Stimulated activated CD8-positive, alpha-beta memory T cell treated with anti-CD3 and anti-CD28 coated beads, Interleukin-12 subunit alpha, Interleukin-12 subunit beta, amount 100 ng/mL, for 24 hours (primary cell): ENCODE data around the gene PDGFB.

Source experiments
- DNase-seq: peaks from one replicate; pipeline ENCODE4 v3.0.0-alpha.2; 2020; ENCODE audit errors: extremely low read depth

PDGFB gene

GRCh38 chr22:39244496-39245129, at the start of gene PDGFB:
Gene PDGFB (minus strand): TSS chr22:39244982. CDS start chr22:39243963, 1,019 bp downstream.
- no peak for DNase-seq

DNA sequence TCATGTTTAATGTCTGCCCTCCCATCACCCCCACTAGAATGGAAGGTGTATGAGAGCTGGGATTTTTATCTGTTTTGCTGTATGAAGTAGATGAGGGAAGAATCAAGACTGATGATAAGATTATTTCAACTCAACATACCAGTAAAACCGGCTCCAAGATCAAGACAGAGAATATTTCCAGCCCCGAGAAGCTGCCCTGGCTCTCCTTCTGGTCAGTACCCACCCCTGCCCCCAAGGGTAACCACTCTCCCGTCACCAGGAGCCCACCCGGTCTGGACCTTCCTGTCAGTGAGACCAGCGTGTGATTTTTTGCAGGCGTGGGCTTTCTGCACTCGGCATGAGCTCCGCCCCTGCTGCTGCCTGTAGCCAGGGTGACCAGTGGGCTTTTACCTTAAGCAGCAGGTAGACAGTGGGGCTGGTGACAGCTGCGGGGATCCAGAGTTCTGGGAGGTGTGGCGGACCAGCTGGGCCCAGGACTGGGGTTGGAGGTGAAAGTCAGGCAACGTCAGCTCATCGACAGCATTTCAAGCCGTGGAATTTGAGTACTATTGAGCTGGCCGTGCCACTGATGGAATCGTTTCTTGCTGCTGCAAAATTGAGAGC, 49.1 kb upstream of the PDGFB start:
- DNase-seq, result no peak

- no peak for DNase-seq
Observed at GRCh38 chr22:39292561-39293074, 47.8 kb upstream of the PDGFB start.

DNA sequence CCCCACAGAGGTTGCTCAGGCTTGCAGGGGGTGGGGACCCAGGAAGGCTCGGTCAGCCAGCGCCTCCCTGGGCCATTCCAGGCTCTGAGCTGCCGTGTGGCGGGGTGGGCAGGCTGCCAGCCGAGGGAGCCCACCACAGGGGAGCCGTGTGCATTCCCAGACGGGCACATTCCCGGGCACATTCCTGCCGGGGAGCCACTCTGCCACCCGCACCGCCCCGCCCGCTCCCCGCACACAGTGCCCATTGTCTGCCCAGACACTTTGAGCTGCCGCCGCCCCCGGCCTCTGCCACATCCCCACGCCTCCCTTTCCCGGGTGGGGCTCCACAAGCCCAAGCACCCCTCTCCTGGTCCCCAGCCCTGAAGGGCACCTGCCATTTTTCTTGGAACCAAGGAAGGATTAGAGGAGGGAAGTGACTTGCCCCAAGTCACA, 47.3 kb upstream of the PDGFB start:
- no peak for DNase-seq

GRCh38 chr22:39291523-39291922, 46.7 kb upstream of the PDGFB start:
- DNase-seq, result no peak

GRCh38 chr22:39290724-39291161, 46.0 kb upstream of the PDGFB start:
- DNase-seq, result no peak

GRCh38 chr22:39289975-39290720, 45.4 kb upstream of the PDGFB start:
- no peak for DNase-seq

DNA sequence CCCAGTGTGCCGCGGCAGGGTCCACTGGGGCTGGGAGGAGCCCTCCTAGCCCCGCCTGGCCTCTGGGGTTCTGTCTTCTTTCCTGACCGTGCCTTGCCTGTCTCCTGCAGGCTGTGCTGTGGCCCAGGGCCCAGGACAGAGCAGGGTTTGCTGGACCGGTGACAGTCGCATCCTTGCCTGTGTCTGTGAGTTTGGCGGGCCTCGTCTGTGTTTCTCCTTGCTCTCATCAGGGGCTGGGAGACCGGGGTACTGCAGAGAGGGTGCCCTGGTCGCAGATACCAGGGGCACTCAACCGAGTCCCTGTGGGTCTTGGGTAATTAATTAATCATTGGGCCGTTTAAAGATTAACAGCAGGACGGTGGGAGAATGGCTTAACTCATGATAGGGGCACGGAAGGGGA, 44.8 kb upstream of the PDGFB start:
- no peak for DNase-seq

DNA sequence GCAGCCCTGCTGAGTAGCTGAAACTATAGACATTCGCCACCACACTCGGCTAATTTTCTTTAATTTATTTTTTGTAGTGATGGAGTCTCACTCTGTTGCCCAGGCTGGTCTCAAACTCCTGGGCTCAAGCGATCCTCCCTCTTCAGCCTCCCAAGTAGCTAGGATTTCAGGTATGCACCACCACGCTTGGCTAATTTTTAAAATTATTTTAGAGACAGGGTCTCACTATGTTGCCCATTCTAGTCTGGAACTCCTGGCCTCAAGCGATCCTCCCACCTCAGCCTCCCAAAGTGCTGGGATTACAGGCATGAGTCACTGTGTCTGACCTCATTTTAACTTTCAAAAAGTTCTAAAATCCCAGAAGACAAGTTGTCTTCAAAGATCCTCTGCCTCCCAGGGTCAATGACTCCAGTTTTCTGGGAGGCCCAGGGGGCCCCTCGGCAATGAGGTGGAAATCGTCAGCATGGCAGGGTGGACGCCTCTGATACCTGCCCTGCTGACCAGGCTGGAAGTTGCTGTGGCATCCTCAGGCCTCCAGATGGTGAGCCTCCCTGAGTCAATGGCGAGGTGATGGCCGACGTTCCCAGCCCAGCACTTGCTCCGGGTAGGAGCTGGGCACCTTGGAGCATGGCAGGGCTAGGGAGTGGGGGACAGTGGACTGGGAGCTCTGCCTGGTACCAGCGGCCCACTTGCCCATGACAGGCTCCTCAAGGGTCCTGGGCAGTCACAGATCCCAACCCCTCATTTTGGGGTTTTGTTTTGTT, 43.5 kb upstream of the PDGFB start:
- no peak for DNase-seq

GRCh38 chr22:39287076-39287725, 42.4 kb upstream of the PDGFB start:
- no peak for DNase-seq

DNA sequence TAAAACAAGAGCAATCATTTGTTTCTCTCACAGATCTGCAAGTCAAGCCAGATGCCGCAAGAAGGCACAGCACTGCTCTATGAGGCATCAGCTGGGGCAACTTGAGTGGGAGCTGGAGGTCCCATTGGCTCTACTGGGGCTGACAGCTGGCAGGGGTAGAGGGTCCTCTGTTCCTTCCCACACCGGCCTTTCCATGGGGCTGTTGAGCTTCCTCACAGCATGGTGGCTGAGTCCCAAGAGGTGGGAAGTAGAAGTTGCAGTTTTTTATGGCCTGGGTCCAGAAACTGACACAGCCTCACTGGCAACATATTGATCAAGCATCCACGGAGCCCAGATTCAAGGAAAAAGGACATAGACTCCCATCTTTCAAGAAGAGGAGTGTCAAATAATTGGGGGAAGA, 40.2 kb upstream of the PDGFB start:
- no peak for DNase-seq

- no peak for DNase-seq
Observed at GRCh38 chr22:39284142-39284980, 39.6 kb upstream of the PDGFB start.

DNA sequence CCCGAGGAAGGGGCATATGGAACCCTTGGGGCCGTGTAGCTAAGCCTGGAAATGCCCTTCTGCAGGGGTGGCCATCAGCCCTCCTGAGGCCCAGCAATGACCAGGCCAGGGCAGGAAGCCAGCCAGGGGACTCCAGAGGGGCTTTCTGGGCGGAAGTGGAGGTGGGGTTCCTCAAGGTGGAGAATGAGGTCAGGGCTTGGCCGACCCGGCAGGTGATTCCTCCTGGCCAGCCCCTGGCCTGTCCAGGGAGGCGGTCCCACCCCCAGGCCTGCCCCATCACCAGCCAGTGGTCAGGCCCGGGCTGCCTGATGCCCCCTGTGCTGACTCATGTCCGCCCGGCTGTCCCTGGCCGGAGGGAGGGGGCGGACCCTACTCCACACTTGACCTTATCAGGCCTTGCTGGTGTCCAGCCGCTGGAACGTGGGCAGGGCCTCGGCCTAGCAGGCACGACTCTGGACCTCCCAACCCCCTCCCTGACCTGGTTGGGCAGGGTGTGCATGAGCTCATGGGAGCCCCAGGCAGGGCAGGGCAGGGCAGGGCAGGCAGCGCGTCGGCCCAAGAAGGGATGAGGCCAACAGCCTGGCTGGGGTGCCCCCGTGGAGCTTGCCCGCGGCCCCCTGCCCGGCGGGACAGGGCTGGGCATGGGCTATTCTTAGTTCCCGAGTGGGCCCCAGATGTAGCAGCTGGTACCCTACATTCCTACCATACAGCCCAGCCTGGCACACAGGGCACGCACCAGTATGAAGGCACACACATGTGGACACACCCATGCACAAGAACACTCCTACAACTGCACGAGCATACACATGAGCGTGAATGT, 38.8 kb upstream of the PDGFB start:
- no peak for DNase-seq

DNA sequence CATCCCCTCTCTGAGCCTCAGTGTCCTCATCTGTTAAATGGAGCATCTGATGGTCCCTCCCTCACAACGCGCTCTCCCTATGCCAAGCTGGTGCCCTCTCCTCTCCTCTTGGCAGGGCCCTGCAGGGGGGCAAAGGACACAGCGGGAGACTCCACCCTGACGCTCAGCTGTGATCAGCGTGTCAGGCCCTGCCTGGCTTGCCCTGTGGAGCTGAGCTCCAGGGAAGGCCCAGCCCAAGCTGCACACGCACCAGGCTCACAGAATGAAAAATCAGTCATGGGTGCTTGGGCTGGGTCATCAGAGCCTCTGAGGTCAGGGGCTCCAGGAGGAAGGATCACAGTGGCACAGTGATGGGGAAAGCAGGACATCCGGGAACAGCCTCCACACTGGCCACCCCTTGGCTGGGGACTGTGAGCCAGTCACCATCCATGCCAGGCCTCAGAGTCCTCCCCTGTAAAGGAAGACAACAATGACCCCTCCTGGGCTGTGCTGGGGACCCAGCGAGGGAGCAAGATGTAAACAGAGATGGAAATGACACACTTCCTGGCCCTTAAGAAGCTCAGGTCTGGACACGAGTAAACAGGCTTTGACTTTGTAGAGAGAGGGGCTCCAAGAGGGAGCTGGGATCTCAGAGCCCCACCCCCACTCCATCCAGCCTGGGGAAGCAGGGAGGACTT, 38.0 kb upstream of the PDGFB start:
- no peak for DNase-seq

- no peak for DNase-seq
Observed at GRCh38 chr22:39281126-39281525, 36.3 kb upstream of the PDGFB start.

DNA sequence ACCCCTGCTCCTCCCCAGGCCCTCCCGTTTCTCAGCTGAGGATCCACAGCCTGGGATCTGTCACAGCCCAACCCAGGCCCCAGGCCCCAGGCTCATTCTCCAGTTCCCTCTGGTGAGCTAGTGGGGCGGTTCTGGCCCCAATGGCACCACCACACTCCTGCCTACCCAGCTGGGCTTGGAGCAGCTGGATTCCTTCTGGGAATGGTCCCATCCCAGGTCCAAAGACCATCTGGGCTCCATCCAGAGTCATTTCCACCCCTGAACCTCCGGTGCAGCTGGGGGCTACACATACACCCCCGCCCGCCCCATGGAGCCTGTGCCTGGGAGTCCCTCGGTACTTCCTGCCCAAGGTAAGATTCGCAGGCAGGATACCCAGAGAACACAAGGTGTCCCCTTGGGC, 35.5 kb upstream of the PDGFB start:
- no peak for DNase-seq

DNA sequence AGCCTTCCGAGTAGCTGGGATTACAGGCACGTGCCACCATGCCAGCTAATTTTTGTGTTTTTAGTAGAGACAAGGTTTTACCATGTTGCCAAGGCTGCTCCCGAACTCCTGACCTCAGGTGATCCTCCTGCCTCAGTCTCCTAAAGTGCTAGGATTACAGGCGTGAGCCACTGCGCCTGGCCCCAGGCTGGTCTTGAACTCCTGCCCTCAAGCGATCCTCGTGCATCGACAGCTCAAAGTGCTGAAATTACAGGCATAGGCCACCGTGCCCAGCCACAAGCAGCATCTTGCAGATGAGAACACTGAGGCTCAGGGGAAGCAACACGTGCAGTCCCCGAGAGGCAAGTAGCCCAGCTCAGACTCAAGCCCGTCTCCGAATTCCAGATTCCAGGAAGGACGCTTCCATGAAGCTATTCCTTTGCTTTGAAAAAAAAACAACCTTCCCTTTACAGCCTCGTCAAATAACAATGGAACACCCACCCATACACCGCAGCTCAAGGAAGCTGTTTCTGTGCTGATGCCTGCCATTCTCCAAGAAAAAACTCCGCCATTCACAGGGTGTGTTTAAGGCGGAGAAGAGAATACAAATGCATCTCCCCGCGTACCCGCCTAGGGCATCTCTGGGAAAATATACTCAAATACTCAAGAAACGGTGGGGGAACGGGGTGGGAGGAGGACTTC, 34.5 kb upstream of the PDGFB start:
- DNase-seq, result no peak

DNA sequence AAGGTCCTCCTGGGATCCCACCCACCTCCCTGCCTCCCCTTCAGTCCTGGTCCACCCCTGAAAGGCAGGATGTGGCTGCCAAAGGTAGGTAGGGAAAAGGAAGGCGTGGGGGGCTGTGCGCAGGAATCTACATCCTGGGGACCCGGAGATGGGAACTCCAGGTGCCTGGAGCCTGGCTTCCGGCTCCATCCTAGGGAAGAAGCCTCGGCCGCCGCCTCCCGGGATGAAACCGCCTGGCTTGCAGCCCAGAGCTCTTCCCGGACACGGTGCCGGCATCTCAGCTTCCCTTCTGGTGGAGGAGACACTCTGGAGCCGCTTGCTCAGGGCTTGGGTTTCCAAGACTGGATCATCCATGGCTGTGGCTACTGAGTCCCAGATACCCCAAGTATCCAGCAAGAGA, 33.3 kb upstream of the PDGFB start:
- no peak for DNase-seq
